Liver (tissue), 9 donors: ENCODE measurements around the gene SGSH. TPM values are rescaled to one million over a fixed set of nuclear protein-coding genes. Genes with fewer than 3 reads are reported as not detected.

Experiments used
- DNase-seq: peaks from one replicate; pipeline ENCODE4 v3.0.0-alpha.2; 2017; ENCODE audit warnings: low spot score
- H3K27ac ChIP-seq, 2 donors: one replicate each; pipeline ENCODE4 v1.7.0; 2013; ENCODE audit warnings: inconsistent platforms in 2 of 2, low read length in 2 of 2, control low read depth in 1 of 2, low read depth in 1 of 2, mild to moderate bottlenecking in 1 of 2
- H3K27me3 ChIP-seq, 4 donors: one replicate each; pipeline versions ENCODE4 v1.6.1 to v1.7.0; 2013; ENCODE audit warnings: low read length in 3 of 4, inconsistent platforms in 1 of 4, mild to moderate bottlenecking in 1 of 4, moderate library complexity in 1 of 4; ENCODE audit not compliant: control insufficient read depth in 4 of 4, insufficient read depth in 4 of 4
- H3K36me3 ChIP-seq, 4 donors: one replicate each; pipeline versions ENCODE4 v1.6.1 to v1.7.0; 2013; ENCODE audit warnings: low read length in 3 of 4, mild to moderate bottlenecking in 3 of 4, low read depth in 1 of 4, moderate library complexity in 1 of 4; ENCODE audit not compliant: control insufficient read depth in 4 of 4, insufficient read depth in 3 of 4
- H3K4me1 ChIP-seq, 4 donors: one replicate each; pipeline versions ENCODE4 v1.6.1 to v1.7.0; 2013; ENCODE audit warnings: low read length in 3 of 4, mild to moderate bottlenecking in 3 of 4, moderate library complexity in 1 of 4; ENCODE audit not compliant: control insufficient read depth in 4 of 4, insufficient read depth in 4 of 4
- H3K4me3 ChIP-seq, 3 donors: one replicate each; pipeline versions ENCODE4 v1.6.1 to v1.7.0; 2013; ENCODE audit warnings: low read length in 3 of 3, control low read depth in 1 of 3, low read depth in 1 of 3, mild to moderate bottlenecking in 1 of 3
- H3K9ac ChIP-seq, 2 donors: one replicate each; pipeline ENCODE4 v1.7.0; 2013; ENCODE audit warnings: low read length in 2 of 2, mild to moderate bottlenecking in 2 of 2, moderate library complexity in 2 of 2, control low read depth in 1 of 2, low read depth in 1 of 2
- H3K9me3 ChIP-seq, 4 donors: one replicate each; pipeline versions ENCODE4 v1.6.1 to v1.7.0; 2013; ENCODE audit warnings: low read length in 3 of 4; ENCODE audit not compliant: control insufficient read depth in 4 of 4
- ATF3 ChIP-seq: IDR thresholded peaks from 2 replicates; pipeline ENCODE4 v1.6.1; 2016; ENCODE audit warnings: antibody characterized with exemption
- CTCF ChIP-seq: fragments of 150-350 bp; IDR thresholded peaks from 2 replicates; pipeline ENCODE4 v1.5.1; 2017; ENCODE audit warnings: improper control_type of control experiment, low read depth, low read length; ENCODE audit not compliant: missing input control
- EGR1 ChIP-seq, 2 donors: IDR thresholded peaks; 2 replicates each; pipeline ENCODE4 v1.6.1; 2016 to 2018; ENCODE audit warnings: antibody characterized with exemption in 2 of 2, low read depth in 2 of 2
- FOXA1 ChIP-seq: IDR thresholded peaks from 2 replicates; pipeline ENCODE4 v1.6.1; 2016; ENCODE audit warnings: antibody characterized with exemption
- FOXA2 ChIP-seq: IDR thresholded peaks from 2 replicates; pipeline ENCODE4 v1.6.1; 2016; ENCODE audit warnings: antibody characterized with exemption
- GABPA ChIP-seq, 2 donors: IDR thresholded peaks in 1 of 2; conservative IDR thresholded peaks in 1 of 2; 2 replicates each; pipeline ENCODE4 v1.6.1; 2016; ENCODE audit warnings: antibody characterized with exemption in 2 of 2, mild to moderate bottlenecking in 1 of 2, moderate library complexity in 1 of 2
- HNF4A ChIP-seq, 2 donors: conservative IDR thresholded peaks; 2 replicates each; pipeline ENCODE4 v1.6.1; 2016; ENCODE audit warnings: antibody characterized with exemption in 2 of 2, mild to moderate bottlenecking in 2 of 2
- HNF4G ChIP-seq: IDR thresholded peaks from 2 replicates; pipeline ENCODE4 v1.6.1; 2016; ENCODE audit warnings: antibody characterized with exemption
- JUND ChIP-seq, 2 donors: IDR thresholded peaks; 2 replicates each; pipeline ENCODE4 v1.6.1; 2016; ENCODE audit warnings: antibody characterized with exemption in 2 of 2
- MAX ChIP-seq: IDR thresholded peaks from 2 replicates; pipeline ENCODE4 v1.6.1; 2016; ENCODE audit warnings: antibody characterized with exemption
- NR2F2 ChIP-seq: IDR thresholded peaks from 2 replicates; pipeline ENCODE4 v1.6.1; 2016; ENCODE audit warnings: antibody characterized with exemption
- RAD21 ChIP-seq, 2 donors: IDR thresholded peaks; 2 replicates each; pipeline ENCODE4 v1.6.1; 2016; ENCODE audit warnings: antibody characterized with exemption in 2 of 2, mild to moderate bottlenecking in 2 of 2
- REST ChIP-seq: IDR thresholded peaks from 2 replicates; pipeline ENCODE4 v1.6.1; 2016; ENCODE audit warnings: antibody characterized with exemption, mild to moderate bottlenecking
- RXRA ChIP-seq, 2 donors: IDR thresholded peaks; 2 replicates each; pipeline ENCODE4 v1.6.1; 2017 to 2018; ENCODE audit warnings: antibody characterized with exemption in 2 of 2, mild to moderate bottlenecking in 1 of 2
- SP1 ChIP-seq: IDR thresholded peaks from 2 replicates; pipeline ENCODE4 v1.6.1; 2018; ENCODE audit warnings: antibody characterized with exemption, mild to moderate bottlenecking
- TAF1 ChIP-seq: conservative IDR thresholded peaks from 2 replicates; pipeline ENCODE4 v1.6.1; 2016; ENCODE audit warnings: antibody characterized with exemption, mild to moderate bottlenecking
- YY1 ChIP-seq: IDR thresholded peaks from 2 replicates; pipeline ENCODE4 v1.6.1; 2016; ENCODE audit warnings: antibody characterized with exemption, mild to moderate bottlenecking
- ZBTB33 ChIP-seq: IDR thresholded peaks from 2 replicates; pipeline ENCODE4 v1.6.1; 2016; ENCODE audit warnings: antibody characterized with exemption
- WGBS: extraction: QIAGEN DNeasy Blood & Tissue Kit; methylation state at CpG from one replicate; pipeline ENCODE4 v1.1.7; 2013; 5-methylcytosine and 5-hydroxymethylcytosine counted together
- polyA plus RNA-seq, 2 donors: library from polyadenylated mRNA; stranded (reverse) in 1 of 2; unstranded in 1 of 2; fragments of 200-250 nt in 1 of 2; fragments of >200 nt in 1 of 2; fragmentation: Nextera tagmentation in 1 of 2; extraction: Ambion mirVana in 1 of 2; gene quantifications; one replicate each; pipeline versions ENCODE4 v1.2.1 to v1.2.3, GENCODE V29; 2013 to 2015
- total RNA-seq, 2 donors: library from RNA; depleted of rRNA; stranded (reverse); fragments of >200 nt; gene quantifications; one replicate each; pipeline ENCODE4 v1.2.3, GENCODE V29; 2014
- donor health status: healthy.
- donor health status: healthy.
- donor health status: healthy.
- donor health status: healthy.
- donor health status: healthy.

The SGSH gene
- total and polyA plus RNA-seq, 4 donors = 5.8 to 19.8 (median 12.9) TPM

- 85% methylated on average over 29 of the region's 29 CpGs for WGBS
- peaks cover 0 to 3% (median under 1%) of the 10 kb centered on the region in 4 donors for H3K36me3 ChIP-seq
Measured at GRCh38 chr17:80221351-80222105, 1.4 kb upstream of the SGSH start.

More at GRCh38 chr17:80221351-80222105, 1.4 kb upstream of the SGSH start:
- no peak overlapping the region for H3K4me3 ChIP-seq
- TF ChIP-seq EGR1 (IDR thresholded peaks at IDR 0.05; ENCODE audit: low read depth in 2 of 2) (no peak), HNF4G (no peak), MAX (no peak), TAF1 (no peak), REST (no peak), FOXA1 (no peak), ATF3 (no peak), YY1 (no peak), HNF4A (conservative IDR thresholded peaks at IDR 0.05) (no peak), SP1 (no peak), FOXA2 (no peak), GABPA (IDR thresholded peaks at IDR 0.05 in 1 of 2, conservative IDR thresholded peaks at IDR 0.05 in 1 of 2) (no peak), JUND (IDR thresholded peaks at IDR 0.05) (no peak), CTCF (no peak), ZBTB33 (no peak), RXRA (IDR thresholded peaks at IDR 0.05) (no peak), RAD21 (IDR thresholded peaks at IDR 0.05) (no peak), NR2F2 (no peak)
- H3K27me3 ChIP-seq = no peaks in the 10 kb centered on the region
- no peaks in the 10 kb centered on the region for H3K9me3 ChIP-seq
- H3K4me1 ChIP-seq = peaks cover 0 to 21% (median 9%) of the 10 kb centered on the region in 4 donors
- no peak for DNase-seq
- no peak overlapping the region for H3K27ac ChIP-seq
- H3K9ac ChIP-seq = no peak overlapping the region
